Transverse colon (tissue), 4 donors: ENCODE measurements around the gene DPYSL5. TPM values are rescaled to one million over a fixed set of nuclear protein-coding genes. Genes with fewer than 3 reads are reported as not detected.

Experiments used
- DNase-seq: peaks from one replicate; pipeline ENCODE4 v3.0.0-alpha.2; 2019
- H3K27ac ChIP-seq, 4 donors: fragments of 200-600 bp; sonication (generic); 2 replicates each; pipeline ENCODE4 v1.5.1; 2016 to 2018; ENCODE audit warnings: inconsistent platforms in 4 of 4
- H3K27me3 ChIP-seq: fragments of 200-600 bp; sonication (generic); 2 replicates; pipeline ENCODE4 v1.5.1; 2017; ENCODE audit warnings: inconsistent platforms
- H3K36me3 ChIP-seq, 4 donors: fragments of 200-600 bp; sonication (generic); 2 replicates each; pipeline ENCODE4 v1.5.1; 2017 to 2019; ENCODE audit warnings: inconsistent platforms in 4 of 4
- H3K4me1 ChIP-seq, 4 donors: fragments of 200-600 bp; sonication (generic); 2 replicates each; pipeline ENCODE4 v1.5.1; 2017 to 2020; ENCODE audit warnings: inconsistent platforms in 4 of 4
- H3K4me3 ChIP-seq, 4 donors: fragments of 200-600 bp; sonication (generic); 1 replicate in 1 of 4; 2 replicates in 3 of 4; pipeline versions ENCODE4 v1.5.1 to v1.6.1; 2017 to 2019; ENCODE audit warnings: inconsistent platforms in 4 of 4
- H3K9me3 ChIP-seq, 2 donors: fragments of 200-600 bp; sonication (generic); 2 replicates each; pipeline ENCODE4 v1.5.1; 2017 to 2019; ENCODE audit warnings: inconsistent platforms in 2 of 2
- CTCF ChIP-seq, 5 experiments: fragments of 200-600 bp in 3 of 5; fragments of 450-650 bp in 2 of 5; sonication (generic) in 3 of 5; IDR thresholded peaks; 1 replicate in 2 of 5; 2 replicates in 3 of 5; pipeline ENCODE4 v1.5.1; 2016 to 2017; ENCODE audit warnings: antibody characterized with exemption in 5 of 5, inconsistent platforms in 3 of 5, mild to moderate bottlenecking in 2 of 5, moderate library complexity in 1 of 5
- EP300 ChIP-seq: sonication (generic); formaldehyde crosslinking; IDR thresholded peaks from one replicate; pipeline ENCODE4 v1.6.1; 2017; ENCODE audit warnings: antibody characterized with exemption, low read depth
- POLR2A ChIP-seq: fragments of 450-650 bp; IDR thresholded peaks from one replicate; pipeline ENCODE4 v1.6.1; 2016; ENCODE audit warnings: antibody characterized with exemption, mild to moderate bottlenecking, moderate library complexity
- POLR2AphosphoS5 ChIP-seq, 3 donors: sonication (generic); formaldehyde crosslinking; IDR thresholded peaks; one replicate each; pipeline ENCODE4 v1.6.1; 2016; ENCODE audit warnings: antibody characterized with exemption in 3 of 3
- WGBS, 2 donors: methylation state at CpG; one replicate each; pipeline ENCODE4 v1.1.5; 2018; ENCODE audit warnings: low coverage in 1 of 2; 5-methylcytosine and 5-hydroxymethylcytosine counted together
- in situ Hi-C, 4 donors: fragments of 200-750 bp; cut with MboI; loops; one replicate each; pipeline versions ENCODE4 v1.15.0 to v1.15.1; 2017; ENCODE audit warnings: low sequenced_read_pairs in 3 of 4, low pct_ligation_motif_present in 1 of 4, low pct_unique_long_range_greater_than_20kb in 1 of 4
- intact Hi-C: fragments of 100-400 bp; cut with DNase I; formaldehyde crosslinking; loops from one replicate; pipeline ENCODE4 v1.15.1; 2023; ENCODE audit warnings: low total_unique reads
- total RNA-seq, 4 donors: library from RNA; depleted of rRNA; stranded (reverse); fragments of >200 nt; gene quantifications; one replicate each; pipeline ENCODE4 v1.1.0, GENCODE V29; 2016

Gene DPYSL5
- total RNA-seq, 4 donors from 2014 or later, result 0.32 TPM; not detected in 3

DNA sequence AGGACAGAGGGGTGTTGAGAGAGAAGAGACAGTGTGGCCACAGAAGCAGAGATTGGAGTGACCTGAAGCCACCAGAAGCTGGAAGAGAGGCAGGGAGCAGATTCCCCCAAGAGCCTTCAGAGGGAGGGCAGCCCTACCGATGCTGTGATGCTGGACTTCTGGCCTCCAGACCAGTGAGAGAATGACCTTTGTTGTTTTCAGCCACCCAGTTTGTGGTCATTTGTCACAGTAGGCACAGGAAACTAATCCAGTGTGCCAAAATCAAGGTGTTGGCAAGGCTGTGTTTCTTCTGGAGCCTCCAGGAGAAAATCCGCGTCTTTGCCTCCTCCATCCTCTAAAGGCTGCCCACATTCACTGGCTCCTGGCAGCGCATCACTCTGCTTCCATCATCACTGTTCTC is 137.9 kb downstream of the DPYSL5 start:
- no peaks in the 10 kb centered on the region for H3K9me3 ChIP-seq
- H3K4me3 ChIP-seq, result no peak overlapping the region
- no peak for DNase-seq
- no peaks in the 10 kb centered on the region for H3K36me3 ChIP-seq
- 91 to 100% methylated on average over 2 to 4 of the region's 4 CpGs for WGBS, 2 donors
- intact Hi-C loops (no loop called here), in situ Hi-C loops (no loop called here)
- no peaks in the 10 kb centered on the region for H3K27me3 ChIP-seq
- no peak overlapping the region for H3K27ac ChIP-seq
- TF ChIP-seq POLR2A (no peak), POLR2AphosphoS5 (IDR thresholded peaks at IDR 0.05) (no peak), EP300 (no peak), CTCF (IDR thresholded peaks at IDR 0.05) (no peak)
- peaks cover 7 to 25% (median 13%) of the 10 kb centered on the region in 4 donors for H3K4me1 ChIP-seq

DNA sequence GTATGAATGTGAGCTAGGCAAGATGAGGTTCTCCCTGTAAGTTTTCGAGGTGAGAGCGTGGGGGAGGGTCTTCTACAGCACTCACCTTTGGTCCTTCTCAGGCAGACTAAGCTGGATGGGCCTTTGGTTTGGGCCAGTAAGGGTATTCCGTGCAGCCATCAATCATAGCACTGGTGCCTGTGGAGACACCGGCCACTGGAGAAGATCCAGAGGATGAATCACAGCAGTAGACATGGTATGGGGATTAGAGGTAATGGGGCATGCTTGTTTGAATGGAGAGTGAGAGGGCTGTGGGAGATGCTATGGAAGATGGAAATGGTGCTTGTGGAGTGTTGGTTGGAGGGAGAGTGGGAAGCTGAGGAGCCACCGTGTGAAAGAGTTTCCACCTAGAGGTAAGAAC is 138.6 kb downstream of the DPYSL5 start:
- intact Hi-C loops (no loop called here), in situ Hi-C loops (no loop called here)
- 83% methylated on average over 1 to 5 of the region's 5 CpGs for WGBS, 2 donors
- Histone ChIP-seq H3K27ac (no peak overlapping the region), H3K27me3 (no peaks in the 10 kb centered on the region), H3K36me3 (no peaks in the 10 kb centered on the region), H3K4me1 (peaks cover 6 to 19% (median 11%) of the 10 kb centered on the region in 4 donors), H3K9me3 (no peaks in the 10 kb centered on the region), H3K4me3 (no peak overlapping the region)
- DNase-seq, result no peak
- TF ChIP-seq POLR2A (no peak), EP300 (no peak), CTCF (IDR thresholded peaks at IDR 0.05) (no peak), POLR2AphosphoS5 (IDR thresholded peaks at IDR 0.05) (no peak)

DNA sequence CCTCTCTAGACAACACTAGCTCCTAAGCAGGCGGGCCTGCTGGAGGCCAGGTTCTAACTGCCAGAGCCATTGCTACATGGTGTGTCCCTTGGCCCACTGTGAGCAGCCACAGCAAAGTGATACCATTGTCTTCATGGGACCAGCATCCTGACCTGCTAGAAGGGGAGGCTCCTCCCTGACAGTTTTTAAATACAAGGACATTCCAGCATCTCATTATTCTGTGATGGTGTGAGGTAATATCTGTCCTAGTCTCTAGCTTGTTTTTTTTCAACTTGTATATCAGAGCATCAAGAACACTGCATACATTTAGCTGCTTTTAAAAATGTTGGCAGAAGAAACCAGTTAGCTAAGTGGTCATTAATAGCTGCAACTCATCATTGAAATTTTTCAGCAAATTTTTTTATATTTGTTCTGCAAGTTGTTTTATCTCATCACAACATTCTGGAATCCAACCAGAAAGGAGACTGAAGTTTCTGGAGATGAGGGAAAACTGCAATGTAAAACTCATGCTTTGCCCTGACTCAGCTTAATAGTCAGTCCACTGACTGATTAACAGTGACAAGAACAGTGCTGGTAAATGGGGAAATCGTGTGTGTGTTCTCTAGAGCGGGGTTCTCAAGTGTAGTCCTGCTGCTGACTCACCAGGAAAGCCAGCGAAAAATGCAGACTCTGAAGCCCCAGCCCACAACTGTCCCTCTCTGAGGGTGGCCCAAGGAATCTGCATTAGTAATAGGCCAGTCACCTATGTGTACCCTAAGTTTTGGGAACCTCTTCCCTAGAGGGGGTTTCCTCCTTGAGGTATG is 140.3 kb downstream of the DPYSL5 start:
- Histone ChIP-seq H3K27me3 (no peaks in the 10 kb centered on the region), H3K27ac (no peak overlapping the region), H3K9me3 (no peaks in the 10 kb centered on the region), H3K4me1 (peaks cover 0 to 3% (median 0%) of the 10 kb centered on the region in 4 donors), H3K36me3 (no peaks in the 10 kb centered on the region), H3K4me3 (no peak overlapping the region)
- intact Hi-C loops (no loop called here), in situ Hi-C loops (no loop called here)
- DNase-seq, result no peak
- no peak for TF ChIP-seq EP300
- TF ChIP-seq CTCF (IDR thresholded peaks at IDR 0.05), result no peak
- no peak for TF ChIP-seq POLR2A
- no peak for TF ChIP-seq POLR2AphosphoS5 (IDR thresholded peaks at IDR 0.05)
- WGBS, 2 donors, result 57 to 86% methylated on average over 2 to 4 of the region's 4 CpGs

GRCh38 chr2:26989156-26989555 is 141.2 kb downstream of the DPYSL5 start:
- DNase-seq, result no peak
- Histone ChIP-seq H3K27ac (no peak overlapping the region), H3K36me3 (no peaks in the 10 kb centered on the region), H3K4me1 (peaks cover 0 to 3% (median 0%) of the 10 kb centered on the region in 4 donors), H3K9me3 (no peaks in the 10 kb centered on the region), H3K27me3 (no peaks in the 10 kb centered on the region), H3K4me3 (no peak overlapping the region)
- no peak for TF ChIP-seq CTCF (IDR thresholded peaks at IDR 0.05)
- 76 to 81% methylated on average over 7 to 8 of the region's 8 CpGs for WGBS, 2 donors
- intact Hi-C loops (no loop called here), in situ Hi-C loops (no loop called here)
